ENCODE results near the gene ZFHX3. TPM values are rescaled to one million over a fixed set of nuclear protein-coding genes. Genes with fewer than 3 reads are reported as not detected.

ZFHX3 gene
- total and polyA plus RNA-seq, 2 of the 8 experiments (the other 6 are each of a cell fraction or from before 2014, with no cell fraction given) = 0.08 to 0.99 TPM

GRCh38 chr16:72987480-72987901 is 60.4 kb downstream of the ZFHX3 start (continued):
- TF ChIP-seq CHD7 (IDR thresholded peaks at IDR 0.05; ENCODE audit: insufficient replicate concordance, low read length) (no peak), GABPA (IDR thresholded peaks at IDR 0.05; ENCODE audit: borderline replicate concordance, insufficient read depth, low read length) (no peak), TEAD4 (IDR thresholded peaks at IDR 0.05; ENCODE audit: low read depth, low read length) (no peak), SRF (IDR thresholded peaks at IDR 0.05; ENCODE audit: low read depth, low read length) (no peak), EP300 (IDR thresholded peaks at IDR 0.05; ENCODE audit: borderline replicate concordance in 1 of 2, low read depth in 2 of 2, low read length in 2 of 2) (no peak), CEBPB (IDR thresholded peaks at IDR 0.05; ENCODE audit: low read depth, low read length) (no peak), CHD1 (IDR thresholded peaks at IDR 0.05; ENCODE audit: low read depth, low read length) (no peak)
